AG09319 (cell line): Measurements from ENCODE around the gene OSBP2.

Experiments
- DNase-seq: peaks from one replicate; pipeline ENCODE4 v3.0.0-alpha.2; 2010; ENCODE audit warnings: low read depth; ENCODE audit errors: extremely low read depth
- CTCF ChIP-seq: IDR thresholded peaks from 2 replicates; pipeline ENCODE4 v1.5.1; 2011; ENCODE audit warnings: low read depth, mild to moderate bottlenecking, inconsistent platforms, low read length, moderate library complexity

OSBP2 gene

GRCh38 chr22:30802202-30803166, 107.8 kb downstream of the OSBP2 start:
- DNase-seq: peak; percentile 76
- TF ChIP-seq CTCF: no peak; the same call in 1 of the 2 replicates

GRCh38 chr22:30803679-30804078, 109.0 kb downstream of the OSBP2 start:
- TF ChIP-seq CTCF: no peak
- DNase-seq: no peak

- TF ChIP-seq CTCF: no peak
- DNase-seq: no peak
Measured at GRCh38 chr22:30804626-30805025, 110.0 kb downstream of the OSBP2 start.

- no peak for DNase-seq
Measured at GRCh38 chr22:30806391-30806861, 111.8 kb downstream of the OSBP2 start.

GRCh38 chr22:30809086-30809485, 114.4 kb downstream of the OSBP2 start:
- TF ChIP-seq CTCF: no peak
- no peak for DNase-seq

More at GRCh38 chr22:30806391-30806861, 111.8 kb downstream of the OSBP2 start:
- no peak for TF ChIP-seq CTCF

GRCh38 chr22:30810105-30810504, 115.4 kb downstream of the OSBP2 start:
- DNase-seq: no peak
- no peak for TF ChIP-seq CTCF

- TF ChIP-seq CTCF: no peak
- DNase-seq: no peak
Measured at GRCh38 chr22:30813936-30814335, 119.3 kb downstream of the OSBP2 start.
